Neuronal stem cell (in vitro differentiated cells): ENCODE results near the gene TSSC4.

Experiments used
- DNase-seq: peaks from one replicate; pipeline ENCODE4 v3.0.0-alpha.2; 2013; ENCODE audit warnings: low spot score
- H2AFZ ChIP-seq: one replicate; pipeline ENCODE4 v1.6.1; 2013; ENCODE audit warnings: mild to moderate bottlenecking, low read length, inconsistent platforms
- H2AK5ac ChIP-seq: 2 replicates; pipeline ENCODE4 v1.6.1; 2013; ENCODE audit warnings: low read depth, mild to moderate bottlenecking, inconsistent platforms, low read length, moderate library complexity, mixed read lengths
- H2BK120ac ChIP-seq: 2 replicates; pipeline ENCODE4 v1.6.1; 2013; ENCODE audit warnings: low read depth, mild to moderate bottlenecking, inconsistent platforms, low read length, moderate library complexity, mixed read lengths
- H2BK12ac ChIP-seq: one replicate; pipeline ENCODE4 v1.6.1; 2013; ENCODE audit warnings: low read length, inconsistent platforms
- H2BK15ac ChIP-seq: 2 replicates; pipeline ENCODE4 v1.6.1; 2013; ENCODE audit warnings: mild to moderate bottlenecking, low read length, inconsistent platforms, mixed read lengths
- H2BK5ac ChIP-seq: one replicate; pipeline ENCODE4 v1.6.1; 2013; ENCODE audit warnings: inconsistent platforms, mild to moderate bottlenecking, low read length, moderate library complexity
- H3K14ac ChIP-seq: one replicate; pipeline ENCODE4 v1.6.1; 2013; ENCODE audit warnings: low read length, inconsistent platforms
- H3K18ac ChIP-seq: 2 replicates; pipeline ENCODE4 v1.6.1; 2013; ENCODE audit warnings: low read length, inconsistent platforms
- H3K23ac ChIP-seq: 2 replicates; pipeline ENCODE4 v1.6.1; 2013; ENCODE audit warnings: low read depth, mild to moderate bottlenecking, mixed read lengths, low read length, inconsistent platforms; ENCODE audit not compliant: poor library complexity
- H3K27ac ChIP-seq: replicated peaks from 3 replicates; pipeline ENCODE4 v1.5.1; 2013; ENCODE audit warnings: low read length, inconsistent platforms
- H3K27me3 ChIP-seq, 3 experiments: 2 replicates each; pipeline ENCODE4 v1.6.1; 2013; ENCODE audit warnings: low read length in 3 of 3, mild to moderate bottlenecking in 2 of 3, inconsistent platforms in 1 of 3, low read depth in 1 of 3, mixed read lengths in 1 of 3, moderate library complexity in 1 of 3; ENCODE audit not compliant: control insufficient read depth in 3 of 3, insufficient read depth in 3 of 3
- H3K36me3 ChIP-seq, 2 donors: replicated peaks in 1 of 2; 2 replicates each; pipeline ENCODE4 v1.6.1; 2013; ENCODE audit warnings: low read length in 2 of 2; ENCODE audit not compliant: control insufficient read depth in 2 of 2, insufficient read depth in 2 of 2
- H3K4ac ChIP-seq: 2 replicates; pipeline ENCODE4 v1.6.1; 2013; ENCODE audit warnings: inconsistent platforms, mild to moderate bottlenecking, low read length, moderate library complexity
- H3K4me1 ChIP-seq, 2 donors: 1 replicate in 1 of 2; 2 replicates in 1 of 2; pipeline ENCODE4 v1.6.1; 2013; ENCODE audit warnings: low read length in 2 of 2, low read depth in 1 of 2; ENCODE audit not compliant: control insufficient read depth in 2 of 2, insufficient read depth in 1 of 2
- H3K4me2 ChIP-seq: one replicate; pipeline ENCODE4 v1.6.1; 2013; ENCODE audit warnings: mild to moderate bottlenecking, low read length, inconsistent platforms; ENCODE audit not compliant: insufficient read depth, poor library complexity, severe bottlenecking
- H3K4me3 ChIP-seq, 2 donors: 2 replicates each; pipeline ENCODE4 v1.5.1; 2013; ENCODE audit warnings: low read length in 2 of 2, mild to moderate bottlenecking in 2 of 2, inconsistent platforms in 1 of 2, moderate library complexity in 1 of 2
- H3K79me1 ChIP-seq: one replicate; pipeline ENCODE4 v1.6.1; 2013; ENCODE audit warnings: low read depth, mild to moderate bottlenecking, inconsistent platforms, low read length, moderate library complexity
- H3K9ac ChIP-seq: one replicate; pipeline ENCODE4 v1.6.1; 2013; ENCODE audit warnings: mild to moderate bottlenecking, low read depth, low read length, inconsistent platforms; ENCODE audit not compliant: poor library complexity
- H3K9me3 ChIP-seq, 2 donors: replicated peaks in 1 of 2; 2 replicates each; pipeline versions ENCODE3 to v1.6.1; 2013; ENCODE audit warnings: low read length in 2 of 2, mild to moderate bottlenecking in 2 of 2, inconsistent platforms in 1 of 2, low read depth in 1 of 2, mixed read lengths in 1 of 2, moderate library complexity in 1 of 2; ENCODE audit not compliant: control insufficient read depth in 2 of 2, insufficient read depth in 1 of 2
- H4K8ac ChIP-seq: one replicate; pipeline ENCODE4 v1.6.1; 2013; ENCODE audit warnings: low read depth, mild to moderate bottlenecking, inconsistent platforms, low read length, moderate library complexity
- H4K91ac ChIP-seq: one replicate; pipeline ENCODE4 v1.6.1; 2013; ENCODE audit warnings: low read length, low read depth, mild to moderate bottlenecking, inconsistent platforms; ENCODE audit not compliant: poor library complexity
- WGBS, 2 donors: extraction: QIAGEN DNeasy Blood & Tissue Kit; methylation state at CpG; one replicate each; pipeline ENCODE4 v1.1.7; 2013; ENCODE audit warnings: missing lambda C conversion rate in 2 of 2, mixed read lengths in 1 of 2; ENCODE audit not compliant: insufficient read length in 2 of 2, insufficient replicate concordance in 1 of 2; ENCODE audit errors: extremely low coverage in 2 of 2; 5-methylcytosine and 5-hydroxymethylcytosine counted together

Gene TSSC4

GRCh38 chr11:2415171-2415570 lies 14.6 kb downstream of the TSSC4 start:
- Histone ChIP-seq H4K91ac (peak overlapping the region; percentile 53), H3K27me3 (no peaks in the 10 kb centered on the region), H2BK120ac (no peak overlapping the region), H3K4me1 (peaks cover 2 to 3% of the 10 kb centered on the region in 2 donors), H3K4me2 (no peak overlapping the region), H3K14ac (no peak overlapping the region), H3K9ac (peak overlapping the region; percentile 44), H2AK5ac (peak overlapping the region; percentile 9), H3K27ac (no peak overlapping the region), H3K79me1 (peaks cover 2% of the 10 kb centered on the region), H2AFZ (no peak overlapping the region), H3K18ac (peak overlapping the region; percentile 85), H2BK12ac (peak overlapping the region; percentile 97), H3K4me3 (no peak overlapping the region), H2BK15ac (peak overlapping the region; percentile 92), H3K36me3 (no peaks in the 10 kb centered on the region), H3K23ac (peak overlapping the region; percentile 65), H3K4ac (peak overlapping the region; percentile 53), H3K9me3 (no peaks in the 10 kb centered on the region), H4K8ac (peak overlapping the region; percentile 43), H2BK5ac (no peak overlapping the region)
- no peak for DNase-seq
- WGBS, 2 donors = no CpG with 5 or more reads among the region's 28 CpGs

DNA sequence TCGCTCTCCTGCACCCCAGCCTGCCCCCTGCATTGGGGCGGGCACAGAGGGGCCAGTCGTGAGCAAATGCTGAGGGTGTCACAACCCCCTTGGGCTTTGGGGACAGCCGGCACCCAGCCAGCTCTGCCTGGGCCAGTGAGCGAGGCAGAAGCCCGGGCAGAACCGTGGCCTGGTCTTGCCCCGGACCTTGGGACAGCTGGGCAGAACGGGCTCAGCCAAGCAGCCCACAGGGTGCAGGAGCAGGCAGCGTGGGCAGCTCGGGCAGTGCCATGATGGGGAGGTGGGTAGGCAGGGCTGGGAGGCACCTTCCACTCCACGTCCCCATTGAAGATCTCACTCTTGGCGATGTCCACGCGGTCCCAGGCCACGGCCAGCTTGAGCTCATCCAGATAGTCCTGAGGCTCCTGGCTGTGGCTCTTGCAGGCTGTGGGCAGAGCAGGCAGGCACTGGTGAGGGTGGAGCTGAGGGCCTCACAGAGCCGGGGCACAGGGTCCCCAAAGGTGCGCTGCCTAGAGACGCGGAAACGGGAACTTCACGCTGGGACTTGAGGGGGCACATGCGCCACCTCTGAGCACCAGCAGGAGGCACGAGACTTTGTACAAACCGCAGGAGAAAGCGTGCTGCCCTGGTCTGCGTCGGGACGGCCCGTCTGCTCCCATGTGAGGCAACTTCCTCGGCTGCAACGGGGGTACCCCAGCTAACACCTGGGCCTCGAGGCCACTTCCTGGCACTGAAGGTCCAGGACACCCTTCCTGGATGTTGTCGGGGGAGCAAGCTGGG lies 15.2 kb downstream of the TSSC4 start:
- no CpG with 5 or more reads among the region's 34 CpGs for WGBS, 2 donors

GRCh38 chr11:2416765-2417164 lies 16.2 kb downstream of the TSSC4 start:
- Histone ChIP-seq H2BK15ac (no peak overlapping the region), H2AK5ac (peak overlapping the region; percentile 9), H2BK120ac (no peak overlapping the region), H3K23ac (no peak overlapping the region), H3K4ac (no peak overlapping the region), H2AFZ (peak overlapping the region; percentile 8), H3K4me1 (peaks cover 4 to 10% of the 10 kb centered on the region in 2 donors), H3K9ac (no peak overlapping the region), H3K4me2 (no peak overlapping the region), H4K8ac (no peak overlapping the region), H2BK5ac (no peak overlapping the region), H3K9me3 (no peaks in the 10 kb centered on the region), H3K14ac (no peak overlapping the region), H3K36me3 (no peaks in the 10 kb centered on the region), H3K18ac (peak overlapping the region; percentile 48), H3K79me1 (peaks cover 2% of the 10 kb centered on the region), H3K27me3 (no peaks in the 10 kb centered on the region), H2BK12ac (peak overlapping the region; percentile 23), H3K4me3 (no peak overlapping the region), H3K27ac (no peak overlapping the region), H4K91ac (no peak overlapping the region)
- WGBS, 2 donors = no CpG with 5 or more reads among the region's 18 CpGs
- DNase-seq = no peak

More for the DNA sequence above, 15.2 kb downstream of the TSSC4 start:
- Histone ChIP-seq H3K79me1 (peaks cover 2% of the 10 kb centered on the region), H3K27me3 (no peaks in the 10 kb centered on the region), H3K4me3 (no peak overlapping the region), H3K9ac (peak overlapping the region; percentile 44), H3K9me3 (no peaks in the 10 kb centered on the region), H3K18ac (peak overlapping the region; percentile 45), H3K14ac (no peak overlapping the region), H3K4ac (peak overlapping the region; percentile 57), H2BK5ac (no peak overlapping the region), H4K91ac (peak overlapping the region; percentile 32), H3K23ac (peak overlapping the region; percentile 65), H2AFZ (no peak overlapping the region), H4K8ac (peak overlapping the region; percentile 43), H3K36me3 (no peaks in the 10 kb centered on the region), H2BK120ac (no peak overlapping the region), H3K4me2 (no peak overlapping the region), H2BK12ac (peak overlapping the region; percentile 97), H2BK15ac (peak overlapping the region; percentile 92), H3K27ac (no peak overlapping the region), H3K4me1 (peaks cover 2 to 7% of the 10 kb centered on the region in 2 donors), H2AK5ac (peak overlapping the region; percentile 9)
- DNase-seq = no peak

DNA sequence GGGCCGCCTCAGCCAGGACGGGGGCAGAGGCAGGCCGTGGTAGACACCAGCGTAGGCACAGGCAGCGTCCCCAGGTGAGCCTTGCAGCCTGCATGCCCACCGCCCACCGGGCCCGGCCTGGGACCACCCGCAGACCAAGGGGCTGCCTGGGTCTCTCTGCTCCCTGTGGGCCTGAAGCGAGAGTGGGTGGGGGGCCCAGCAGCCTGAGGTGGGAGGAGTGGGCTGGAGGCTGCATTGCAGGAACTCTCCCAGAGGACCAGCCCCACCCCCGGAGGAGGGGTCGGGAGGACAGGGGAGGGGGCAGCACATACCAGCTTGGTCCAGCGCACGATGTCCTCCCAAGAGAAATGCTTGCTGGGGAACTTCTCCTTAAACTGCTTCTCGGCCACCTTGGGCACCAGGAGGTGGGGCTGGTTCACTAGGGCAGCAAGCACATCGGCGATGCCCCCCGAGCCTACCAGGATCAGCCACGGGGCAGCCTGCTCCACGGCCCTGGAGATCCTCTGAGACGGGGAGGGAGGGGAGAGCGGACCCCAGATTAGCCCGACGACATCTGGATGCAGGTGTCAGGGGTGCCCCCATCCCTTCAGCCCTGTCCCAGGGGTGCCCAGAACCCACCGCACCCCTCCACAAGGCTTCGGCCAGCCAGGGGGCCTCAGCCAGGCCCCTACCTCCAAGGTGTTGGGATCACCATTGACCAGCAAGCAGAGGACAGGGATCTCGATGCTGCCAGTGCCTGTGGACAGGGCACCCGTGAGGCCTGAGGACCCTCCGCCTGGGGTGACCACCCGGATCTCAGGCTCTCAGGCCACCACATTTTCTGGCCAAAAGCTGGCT lies 17.5 kb downstream of the TSSC4 start:
- peaks cover 2% of the 10 kb centered on the region for H3K79me1 ChIP-seq
- H3K9me3 ChIP-seq = no peaks in the 10 kb centered on the region
- H3K23ac ChIP-seq = peak overlapping the region; percentile 89
- H3K4me1 ChIP-seq = peaks cover 4 to 10% of the 10 kb centered on the region in 2 donors
- H3K36me3 ChIP-seq = no peaks in the 10 kb centered on the region
- H3K4me2 ChIP-seq = no peak overlapping the region
- peak overlapping the region; percentile 73 for H2BK12ac ChIP-seq
- no peak overlapping the region for H2BK120ac ChIP-seq
- peak overlapping the region; percentile 44 for H3K9ac ChIP-seq
- no peak overlapping the region for H4K91ac ChIP-seq
- WGBS, 2 donors = no CpG with 5 or more reads among the region's 30 CpGs
- H3K14ac ChIP-seq = peak overlapping the region; percentile 98
- no peak overlapping the region for H2BK5ac ChIP-seq
- peak overlapping the region; percentile 53 for H3K4ac ChIP-seq
- peak overlapping the region; percentile 43 for H4K8ac ChIP-seq
- H3K4me3 ChIP-seq = no peak overlapping the region
- H2BK15ac ChIP-seq = peak overlapping the region; percentile 100
- H2AK5ac ChIP-seq = peak overlapping the region; percentile 97
- H3K18ac ChIP-seq = peak overlapping the region; percentile 71
- no peak overlapping the region for H3K27ac ChIP-seq
- no peaks in the 10 kb centered on the region for H3K27me3 ChIP-seq
- peak overlapping the region; percentile 35 for H2AFZ ChIP-seq
- DNase-seq = no peak
